Hindlimb muscle (tissue), 1 donor: ENCODE data around the gene CX3CL1. TPM values are rescaled to one million over a fixed set of nuclear protein-coding genes. Genes with fewer than 3 reads are reported as not detected.
A peak's percentile ranks its signal among the peaks of the same experiment; 100 is the strongest.
"Not testable (repeated sequence)": the region's sequence is repeated elsewhere in the genome, so short reads cannot be mapped to it uniquely, and the experiment has no call there.

Experiments used
- DNase-seq: peaks from one replicate; pipeline ENCODE4 v3.0.0-alpha.2; 2013
- polyA plus RNA-seq: library from polyadenylated mRNA; unstranded; fragments of 120-200 nt; gene quantifications from one replicate; pipeline ENCODE4 v1.2.1, GENCODE V29; 2013; ENCODE audit not compliant: insufficient read length

CX3CL1 gene
- 4.9 TPM for polyA plus RNA-seq

- DNase-seq = peak; percentile 47
Measured at GRCh38 chr16:57372372-57373116, at the start of gene CX3CL1. Gene CX3CL1 (plus strand): TSS chr16:57372490. CDS start chr16:57372569, 79 bp downstream.

DNA sequence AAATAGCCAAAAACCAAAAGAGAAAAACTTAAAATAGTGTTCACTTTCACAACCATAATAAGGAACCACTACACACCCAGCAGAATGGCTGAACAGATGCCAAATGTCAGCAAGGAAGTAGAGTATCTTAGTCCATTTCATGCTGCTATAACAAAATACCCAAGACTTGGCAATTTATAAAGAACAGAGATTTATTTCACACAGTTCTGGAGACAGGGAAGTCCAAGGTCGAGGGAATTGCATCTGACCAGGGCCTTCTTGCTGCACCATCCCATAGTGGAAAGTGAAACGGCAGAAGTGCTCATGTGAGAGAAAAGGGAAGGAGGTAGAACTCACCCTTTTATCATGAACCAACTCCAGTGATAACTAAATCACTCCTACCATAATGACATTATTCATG is 47.5 kb upstream of the CX3CL1 start:
- DNase-seq = no peak

GRCh38 chr16:57325458-57325857 is 46.8 kb upstream of the CX3CL1 start:
- no peak for DNase-seq

GRCh38 chr16:57329718-57330327 is 42.5 kb upstream of the CX3CL1 start:
- DNase-seq = no peak

DNA sequence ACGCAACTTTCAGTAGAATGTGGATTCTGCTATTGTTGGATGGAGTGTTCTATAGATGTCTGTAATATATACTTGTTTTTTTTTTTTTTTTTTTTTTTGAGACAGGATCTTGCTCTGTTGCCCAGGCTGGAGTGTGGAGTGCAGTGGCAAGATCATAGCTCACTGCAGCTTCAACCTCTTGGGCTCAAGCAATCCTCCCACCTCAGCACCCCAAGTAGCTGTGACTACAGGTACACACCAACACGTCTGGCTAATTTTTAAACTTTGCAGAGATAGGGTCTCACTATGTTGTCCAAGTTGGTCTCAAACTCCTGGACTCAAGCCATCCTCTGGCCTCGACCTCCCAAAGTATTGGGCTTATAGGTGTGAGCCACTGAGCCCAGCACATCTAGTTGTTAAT is 40.9 kb upstream of the CX3CL1 start:
- no peak for DNase-seq

DNA sequence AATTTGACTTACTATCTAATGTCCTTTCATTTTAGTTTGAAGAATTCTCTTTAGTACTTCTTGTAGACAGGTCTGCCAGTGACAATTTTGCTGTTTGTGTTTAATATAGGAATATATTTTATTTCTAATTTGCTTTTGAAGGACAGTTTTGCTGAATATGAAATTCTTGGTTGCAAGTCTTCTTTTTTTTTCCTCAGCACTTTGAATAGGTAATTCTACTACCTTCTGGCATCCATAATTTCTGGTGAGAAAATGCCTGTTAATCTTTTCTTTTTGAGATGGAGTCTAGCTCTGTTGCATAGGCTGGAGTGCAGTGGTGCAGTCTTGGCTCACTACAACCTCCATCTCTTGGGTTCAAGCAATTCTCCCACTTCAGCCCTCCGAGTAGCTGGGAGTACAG is 38.9 kb upstream of the CX3CL1 start:
- no peak for DNase-seq

GRCh38 chr16:57335366-57335765 is 36.9 kb upstream of the CX3CL1 start:
- DNase-seq = no peak

DNA sequence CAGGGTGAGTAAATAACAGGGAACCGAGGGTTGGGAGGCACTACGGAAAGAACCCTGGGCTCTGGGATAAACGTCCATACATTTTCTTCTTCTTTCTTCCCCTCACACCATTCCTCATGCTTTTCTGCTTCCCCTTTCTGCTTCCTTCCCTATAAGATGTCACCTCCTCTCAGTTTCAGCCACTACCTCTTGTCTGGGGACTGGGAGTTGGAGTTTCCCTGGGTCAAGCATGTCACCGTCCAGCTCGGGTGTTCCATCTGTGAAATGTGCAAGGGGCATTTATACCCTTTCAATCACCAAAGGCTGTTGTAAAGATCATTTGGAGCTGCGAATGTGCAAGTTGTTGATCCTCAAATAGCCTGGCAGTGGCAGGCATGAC is 31.2 kb upstream of the CX3CL1 start:
- DNase-seq = no peak

DNA sequence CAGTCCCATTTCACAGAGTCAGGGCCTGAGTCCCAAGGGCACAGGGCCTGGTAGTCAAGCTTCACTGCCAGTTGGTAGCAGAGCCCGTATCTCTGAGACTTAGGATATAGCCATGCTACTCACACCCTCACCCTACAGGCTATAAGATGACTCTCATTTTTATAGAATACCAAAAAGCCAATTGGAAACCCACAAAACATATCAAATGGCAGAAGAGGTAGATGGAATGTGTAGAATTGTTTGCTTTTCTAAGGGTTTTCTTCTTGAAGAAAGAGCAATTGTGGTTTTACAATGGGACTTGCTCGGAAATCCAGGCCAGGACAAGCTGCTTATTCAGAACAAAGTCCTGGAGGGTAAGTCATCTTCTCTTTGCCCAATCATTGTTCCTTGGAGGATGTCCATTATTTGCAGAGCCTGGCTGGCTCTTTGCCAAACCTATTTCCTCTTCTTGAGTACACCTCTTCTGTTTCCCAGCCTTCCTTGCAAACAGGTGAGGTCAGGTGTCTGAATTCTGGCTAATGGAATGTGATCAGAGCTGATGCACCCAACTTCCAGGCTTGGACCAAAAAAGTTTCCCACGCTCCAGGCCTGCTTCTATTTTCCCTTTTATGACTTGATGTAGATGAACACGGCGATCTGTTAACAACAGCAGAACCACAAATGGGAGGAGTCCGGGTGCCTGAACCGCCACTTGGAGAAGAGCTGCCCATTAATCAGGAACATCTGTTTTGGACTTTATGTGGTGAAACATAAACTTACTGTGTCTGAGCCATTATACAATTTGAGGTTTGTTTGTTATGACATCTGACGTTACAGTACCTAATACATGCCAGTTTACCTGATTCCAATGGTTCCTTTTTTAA is 30.6 kb upstream of the CX3CL1 start:
- DNase-seq = no peak

- not testable (repeated sequence) for DNase-seq
Measured at GRCh38 chr16:57342606-57343005, 29.7 kb upstream of the CX3CL1 start.

DNA sequence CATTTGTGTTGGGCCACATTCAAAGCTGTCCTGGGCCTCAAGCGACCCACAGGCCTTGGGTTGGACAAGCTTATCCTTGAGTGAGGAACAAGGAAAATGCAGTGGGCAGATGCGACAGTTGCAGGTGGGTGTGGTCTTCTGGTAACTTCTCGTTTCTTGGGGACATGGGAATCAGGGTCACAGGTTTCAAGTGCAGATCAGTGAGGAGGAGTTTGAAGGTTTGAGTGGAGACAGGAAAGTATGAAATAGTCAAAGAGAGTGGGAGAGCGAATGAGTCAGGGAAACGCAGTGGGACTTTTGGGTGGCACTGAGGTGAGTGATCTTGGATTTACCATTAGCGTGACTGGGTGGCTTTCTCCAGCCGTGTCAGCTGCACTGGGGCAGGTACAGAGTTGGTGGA is 29.1 kb upstream of the CX3CL1 start:
- DNase-seq = no peak

DNA sequence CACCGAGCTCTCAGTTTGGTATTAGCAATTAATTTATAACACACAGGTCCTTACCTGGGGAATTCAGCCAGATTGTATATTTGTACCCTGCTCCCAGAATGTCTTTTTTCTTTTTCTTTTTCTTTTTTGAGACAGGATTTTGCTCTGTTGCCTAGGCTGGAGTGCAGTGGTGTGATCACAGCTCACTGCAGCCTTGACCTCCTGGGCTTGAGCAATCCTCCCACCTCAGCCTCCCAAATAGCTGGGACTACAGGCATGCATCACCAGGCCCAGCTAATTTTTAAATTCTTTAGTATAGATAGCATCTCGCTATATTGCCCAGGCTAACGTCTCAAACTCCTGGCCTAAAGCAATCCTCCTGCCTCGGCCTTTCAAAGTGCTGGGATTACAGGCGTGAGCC is 28.2 kb upstream of the CX3CL1 start:
- DNase-seq = not testable (repeated sequence)

DNA sequence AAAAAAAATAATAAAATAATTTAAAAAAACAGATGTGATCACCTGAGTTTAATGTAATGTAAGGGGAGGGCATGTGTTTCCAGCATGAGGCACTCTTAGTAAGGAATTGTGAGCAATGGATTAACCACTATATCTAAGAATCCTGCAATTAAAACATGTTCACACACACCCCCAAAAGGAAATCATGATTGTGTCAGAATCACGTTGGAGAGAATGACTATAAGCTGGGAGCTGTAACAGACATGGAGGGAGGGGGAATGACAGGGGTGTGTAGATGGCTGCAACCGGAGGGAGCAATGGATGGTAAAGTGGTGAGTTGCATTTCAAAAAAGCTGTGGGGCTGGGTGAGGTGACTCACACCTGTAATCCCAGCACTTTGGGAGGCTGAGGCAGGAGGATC is 27.3 kb upstream of the CX3CL1 start:
- no peak for DNase-seq

DNA sequence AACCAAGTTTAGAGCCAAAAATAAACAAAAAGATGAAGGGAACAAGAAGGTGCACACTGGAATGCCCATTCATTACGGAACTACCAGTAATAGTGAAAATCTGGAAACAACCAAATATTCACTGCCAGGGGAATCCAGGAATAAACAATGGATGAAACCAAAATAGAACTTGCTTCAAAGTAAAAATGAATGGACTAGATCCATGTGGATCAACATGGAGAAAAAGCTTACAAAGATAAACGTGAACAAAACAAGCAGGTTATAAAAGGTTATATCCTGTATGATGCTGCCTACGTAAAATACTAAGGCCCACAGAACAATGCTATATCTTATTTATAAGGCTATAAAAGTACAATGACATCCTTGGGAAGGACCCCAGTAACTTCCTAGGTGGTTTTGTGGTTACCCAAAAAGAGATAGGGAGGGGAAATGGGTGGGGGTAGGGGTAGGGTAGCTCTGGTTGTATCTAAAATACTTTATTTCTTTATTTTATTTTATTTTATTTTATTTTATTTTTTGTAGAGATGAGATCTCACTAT is 26.6 kb upstream of the CX3CL1 start:
- DNase-seq = no peak

DNA sequence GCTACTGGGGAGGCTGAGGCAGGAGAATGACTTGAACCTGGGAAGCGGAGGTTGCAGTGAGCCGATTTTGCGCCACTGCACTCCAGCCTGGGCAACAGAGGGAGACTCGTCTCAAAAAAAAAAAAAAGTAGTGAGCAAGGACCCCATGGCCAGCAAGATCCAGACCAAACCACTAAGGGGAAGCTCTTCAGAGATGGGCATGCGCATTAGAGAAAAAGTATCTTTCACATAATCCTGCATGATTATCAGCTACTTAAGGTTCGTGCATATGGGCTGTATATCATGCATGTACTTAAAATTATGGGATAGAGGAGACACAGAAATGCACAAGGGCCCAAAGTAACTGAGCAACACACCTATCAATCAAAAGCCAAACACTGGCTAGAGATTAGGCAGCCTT is 24.4 kb upstream of the CX3CL1 start:
- DNase-seq = no peak

GRCh38 chr16:57348327-57348726 is 24.0 kb upstream of the CX3CL1 start:
- no peak for DNase-seq

DNA sequence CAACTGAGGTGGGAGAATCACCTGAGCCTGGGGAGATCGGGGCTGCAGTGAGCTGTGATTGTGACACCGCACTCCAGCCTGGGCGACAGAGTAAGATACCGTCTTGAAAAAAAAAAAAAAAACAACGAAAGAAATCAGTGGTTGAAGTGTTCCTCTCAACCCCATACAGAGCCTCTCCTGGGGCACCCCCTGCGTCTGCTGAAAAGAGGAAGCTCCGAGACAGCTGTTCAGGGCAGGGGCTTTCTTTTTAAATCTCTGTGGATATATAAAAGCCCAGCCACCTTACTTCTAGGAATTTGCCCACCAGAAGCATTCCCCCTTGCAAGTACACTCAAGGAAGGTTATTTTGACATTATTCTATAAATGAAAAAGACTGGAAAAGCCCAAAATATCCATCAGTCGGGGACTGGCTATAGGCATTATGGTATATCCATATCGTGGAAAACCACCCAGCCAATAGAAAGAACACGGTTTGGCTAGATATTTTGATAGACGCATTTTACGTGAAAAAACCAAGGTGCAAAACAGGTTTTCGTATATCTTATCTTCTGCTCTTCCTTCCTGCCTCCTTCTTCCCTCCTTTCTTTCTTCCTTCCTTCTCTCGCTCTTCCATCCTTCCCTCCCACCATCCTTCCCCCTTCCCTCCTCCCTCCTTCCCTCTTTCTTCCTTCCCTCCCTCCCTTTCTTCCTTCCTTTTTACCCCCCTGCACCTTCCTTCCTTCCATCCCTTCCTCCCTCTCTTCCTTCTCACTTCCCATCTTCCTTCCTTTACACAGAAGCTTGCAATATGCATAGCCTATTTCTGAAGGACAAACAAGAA is 22.9 kb upstream of the CX3CL1 start:
- no peak for DNase-seq

DNA sequence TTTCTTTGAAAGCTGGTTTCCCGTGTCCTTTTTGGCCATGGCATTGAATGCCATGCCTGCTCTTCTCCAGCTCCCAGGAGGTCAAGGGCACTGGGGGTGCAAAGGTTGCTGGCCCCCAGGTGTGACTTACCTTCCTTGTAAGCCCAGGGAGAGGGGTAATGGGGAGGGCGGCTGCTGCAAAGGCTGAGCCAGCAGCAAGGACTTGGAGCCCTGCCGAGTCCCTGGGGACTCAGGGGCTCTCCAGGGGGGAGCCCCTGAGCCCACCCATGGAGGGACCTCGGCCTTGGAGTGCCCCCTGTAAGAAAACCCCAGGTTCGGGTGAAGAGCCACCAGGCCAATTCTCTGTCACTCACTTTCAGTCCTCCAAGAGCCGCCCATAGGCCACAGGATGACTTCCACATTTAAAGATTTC is 19.6 kb upstream of the CX3CL1 start:
- no peak for DNase-seq

- DNase-seq = no peak
Measured at GRCh38 chr16:57354311-57354710, 18.0 kb upstream of the CX3CL1 start.

- no peak for DNase-seq
Measured at GRCh38 chr16:57355898-57356414, 16.3 kb upstream of the CX3CL1 start.

- no peak for DNase-seq
Measured at GRCh38 chr16:57356547-57356946, 15.7 kb upstream of the CX3CL1 start.
